ENCODE measurements around the gene NUBPL. TPM values are rescaled to one million over a fixed set of nuclear protein-coding genes. Genes with fewer than 3 reads are reported as not detected.

The NUBPL gene
- total and polyA plus RNA-seq, 5 donors from 2014 or later, result 4.2 to 9.9 (median 7.8) TPM

- no peak overlapping the region for H3K4me3 ChIP-seq (ENCODE audit: low read depth, low read length)
- H3K27ac ChIP-seq (ENCODE audit: insufficient read depth, low read length, poor library complexity, severe bottlenecking), result no peak overlapping the region
- Mint-ChIP-seq H3K4me1 (no peaks in the 10 kb centered on the region), H3K4me3 (no peak overlapping the region), H3K9me3 (peaks cover 0 to 1% (median 0%) of the 10 kb centered on the region in 7 donors), H3K27ac (no peak overlapping the region), H3K36me3 (no peaks in the 10 kb centered on the region), H3K27me3 (peaks cover 37% of the 10 kb centered on the region)
- no peak for DNase-seq
- H3K27me3 ChIP-seq (ENCODE audit: control insufficient read depth, insufficient read depth, low read length), result peaks cover 3% of the 10 kb centered on the region
- no peaks in the 10 kb centered on the region for H3K9me3 ChIP-seq (ENCODE audit: control insufficient read depth in 2 of 2, low read length in 2 of 2)
- ATAC-seq (ENCODE audit: low read depth in 2 of 2), result no peak
- no peaks in the 10 kb centered on the region for H3K4me1 ChIP-seq (ENCODE audit: control insufficient read depth, insufficient read depth, low read length, poor library complexity, severe bottlenecking)
- H3K36me3 ChIP-seq (ENCODE audit: control insufficient read depth, insufficient read depth, low read length), result no peaks in the 10 kb centered on the region
These were observed 17.0 kb upstream of the NUBPL start for GRCh38 chr14:31543969-31544799.

DNA sequence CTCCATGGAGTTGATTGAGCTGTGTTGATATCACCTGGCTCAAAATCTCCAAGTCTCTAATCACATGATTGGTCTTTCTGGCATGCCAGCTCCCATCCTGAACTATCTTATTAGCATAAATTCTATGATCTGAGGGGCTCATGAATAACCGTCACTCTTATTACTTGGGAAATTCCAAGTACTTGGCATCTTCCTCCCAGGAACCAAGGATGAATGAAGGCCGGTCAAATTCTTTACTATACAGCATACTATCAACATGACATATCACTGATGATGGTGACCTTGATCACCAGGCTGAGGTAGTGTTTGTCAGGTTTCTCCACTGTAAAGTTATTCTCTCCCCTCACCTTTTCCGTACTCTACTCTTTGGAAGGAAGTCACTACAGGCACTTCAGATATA lies 16.4 kb upstream of the NUBPL start:
- peaks cover 41% of the 10 kb centered on the region for H3K27me3 Mint-ChIP-seq

DNA sequence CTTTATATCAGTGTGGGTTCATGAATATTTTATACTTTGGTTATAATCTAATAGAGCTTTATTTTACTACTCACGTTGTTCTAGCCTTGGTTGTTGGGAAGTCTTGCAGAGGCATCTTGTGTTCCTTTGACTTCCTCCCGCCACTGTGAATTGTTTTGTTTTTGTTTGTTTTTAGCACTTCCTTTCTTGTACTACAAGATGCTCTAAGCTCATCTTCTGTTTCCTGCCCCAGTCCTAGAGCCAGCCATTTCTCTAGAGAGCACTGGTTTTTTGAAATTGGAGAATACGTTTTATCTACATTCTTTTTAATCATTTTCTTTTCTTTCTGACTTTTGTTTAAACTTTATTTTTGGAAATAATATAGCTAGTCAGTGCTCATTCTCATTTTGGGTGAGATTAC lies 15.9 kb upstream of the NUBPL start:
- Histone ChIP-seq H3K4me1 (ENCODE audit: control insufficient read depth, insufficient read depth, low read length, poor library complexity, severe bottlenecking) (no peaks in the 10 kb centered on the region), H3K36me3 (ENCODE audit: control insufficient read depth, insufficient read depth, low read length) (no peaks in the 10 kb centered on the region), H3K27ac (ENCODE audit: insufficient read depth, low read length, poor library complexity, severe bottlenecking) (no peak overlapping the region), H3K27me3 (ENCODE audit: control insufficient read depth, insufficient read depth, low read length) (peaks cover 3% of the 10 kb centered on the region), H3K4me3 (ENCODE audit: low read depth, low read length) (no peak overlapping the region), H3K9me3 (ENCODE audit: control insufficient read depth in 2 of 2, low read length in 2 of 2) (no peaks in the 10 kb centered on the region)
- peaks cover 46% of the 10 kb centered on the region for H3K27me3 Mint-ChIP-seq
- no peak overlapping the region for H3K4me3 Mint-ChIP-seq
- DNase-seq (no peak), ATAC-seq (ENCODE audit: low read depth in 2 of 2) (no peak)
- no peaks in the 10 kb centered on the region for H3K4me1 Mint-ChIP-seq
- H3K36me3 Mint-ChIP-seq, result no peaks in the 10 kb centered on the region
- no peak overlapping the region for H3K27ac Mint-ChIP-seq
- peaks cover 0 to 1% (median 0%) of the 10 kb centered on the region in 7 donors for H3K9me3 Mint-ChIP-seq

More for the DNA sequence above, 16.4 kb upstream of the NUBPL start:
- Histone ChIP-seq H3K4me3 (ENCODE audit: low read depth, low read length) (no peak overlapping the region), H3K9me3 (ENCODE audit: control insufficient read depth in 2 of 2, low read length in 2 of 2) (no peaks in the 10 kb centered on the region), H3K27me3 (ENCODE audit: control insufficient read depth, insufficient read depth, low read length) (peaks cover 3% of the 10 kb centered on the region), H3K4me1 (ENCODE audit: control insufficient read depth, insufficient read depth, low read length, poor library complexity, severe bottlenecking) (no peaks in the 10 kb centered on the region), H3K27ac (ENCODE audit: insufficient read depth, low read length, poor library complexity, severe bottlenecking) (no peak overlapping the region), H3K36me3 (ENCODE audit: control insufficient read depth, insufficient read depth, low read length) (no peaks in the 10 kb centered on the region)
- Mint-ChIP-seq H3K4me1 (no peaks in the 10 kb centered on the region), H3K9me3 (peaks cover 0 to 1% (median 0%) of the 10 kb centered on the region in 7 donors), H3K36me3 (no peaks in the 10 kb centered on the region), H3K4me3 (no peak overlapping the region), H3K27ac (no peak overlapping the region)
- no peak for ATAC-seq (ENCODE audit: low read depth in 2 of 2)
- DNase-seq, result no peak

DNA sequence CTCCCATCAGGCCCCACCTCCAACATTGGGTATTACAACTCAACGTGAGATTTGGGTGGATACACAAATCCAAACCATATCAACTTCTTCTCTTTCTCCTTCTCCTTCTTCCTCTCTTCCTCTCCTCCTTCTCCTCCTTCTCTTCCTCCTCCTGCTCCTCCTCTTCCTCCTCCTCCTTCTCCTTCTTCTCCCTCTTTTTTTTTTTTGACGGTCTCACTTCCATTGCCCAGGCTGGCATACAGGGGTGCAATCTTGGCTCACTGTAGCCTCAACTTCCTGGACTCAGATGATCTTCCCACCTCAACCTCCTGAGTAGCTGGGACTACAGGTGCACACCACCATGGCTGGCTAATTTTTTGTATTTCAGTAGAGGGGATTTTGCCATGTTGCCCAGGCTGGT lies 11.4 kb upstream of the NUBPL start:
- Mint-ChIP-seq H3K27me3 (peaks cover 55% of the 10 kb centered on the region), H3K9me3 (peaks cover 0 to 2% (median 0%) of the 10 kb centered on the region in 7 donors), H3K4me1 (no peaks in the 10 kb centered on the region), H3K36me3 (no peaks in the 10 kb centered on the region), H3K4me3 (no peak overlapping the region), H3K27ac (no peak overlapping the region)
- no peaks in the 10 kb centered on the region for H3K9me3 ChIP-seq (ENCODE audit: control insufficient read depth in 2 of 2, low read length in 2 of 2)
- no peaks in the 10 kb centered on the region for H3K36me3 ChIP-seq (ENCODE audit: control insufficient read depth, insufficient read depth, low read length)
- H3K27ac ChIP-seq (ENCODE audit: insufficient read depth, low read length, poor library complexity, severe bottlenecking), result no peak overlapping the region
- ATAC-seq (ENCODE audit: low read depth in 2 of 2) (no peak), DNase-seq (no peak)
- no peak overlapping the region for H3K4me3 ChIP-seq (ENCODE audit: low read depth, low read length)
- H3K27me3 ChIP-seq (ENCODE audit: control insufficient read depth, insufficient read depth, low read length), result peaks cover 8% of the 10 kb centered on the region
- H3K4me1 ChIP-seq (ENCODE audit: control insufficient read depth, insufficient read depth, low read length, poor library complexity, severe bottlenecking), result no peaks in the 10 kb centered on the region

DNA sequence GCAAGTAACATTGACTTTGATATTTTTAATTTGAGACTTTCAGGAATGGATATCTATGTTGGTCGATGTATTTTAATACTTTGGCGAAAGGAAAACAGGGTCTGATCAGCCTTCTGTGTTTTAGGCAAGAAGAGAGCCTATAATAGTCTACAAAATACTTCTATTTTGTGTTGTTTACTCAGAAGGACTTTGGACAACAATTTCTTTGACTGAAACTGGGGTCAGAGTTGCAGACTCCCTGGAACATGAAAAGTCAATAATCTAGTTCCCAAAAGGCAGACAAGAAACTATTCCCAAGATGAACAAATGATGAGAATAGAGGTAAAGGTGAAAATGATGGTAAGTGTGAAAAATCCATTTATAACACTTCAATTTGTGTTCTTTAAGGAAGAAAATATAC lies 10.6 kb upstream of the NUBPL start:
- ATAC-seq (ENCODE audit: low read depth in 2 of 2), result no peak
- peaks cover 57% of the 10 kb centered on the region for H3K27me3 Mint-ChIP-seq

GRCh38 chr14:31556191-31556590 lies 5.0 kb upstream of the NUBPL start:
- peaks cover 20% of the 10 kb centered on the region for H3K27me3 ChIP-seq (ENCODE audit: control insufficient read depth, insufficient read depth, low read length)
- no peak overlapping the region for H3K27ac ChIP-seq (ENCODE audit: insufficient read depth, low read length, poor library complexity, severe bottlenecking)
- H3K27ac Mint-ChIP-seq, result no peak overlapping the region
- H3K36me3 Mint-ChIP-seq, result no peaks in the 10 kb centered on the region
- peaks cover 0 to 4% (median 0%) of the 10 kb centered on the region in 7 donors for H3K9me3 Mint-ChIP-seq
- ATAC-seq (ENCODE audit: low read depth in 2 of 2), result no peak
- H3K27me3 Mint-ChIP-seq, result peaks cover 52% of the 10 kb centered on the region
- H3K36me3 ChIP-seq (ENCODE audit: control insufficient read depth, insufficient read depth, low read length), result no peaks in the 10 kb centered on the region
- H3K9me3 ChIP-seq (ENCODE audit: control insufficient read depth in 2 of 2, low read length in 2 of 2), result no peaks in the 10 kb centered on the region
- H3K4me1 Mint-ChIP-seq, result peaks cover 7 to 11% (median 8%) of the 10 kb centered on the region in 4 donors
- peaks cover 7% of the 10 kb centered on the region for H3K4me1 ChIP-seq (ENCODE audit: control insufficient read depth, insufficient read depth, low read length, poor library complexity, severe bottlenecking)
- no peak overlapping the region for H3K4me3 ChIP-seq (ENCODE audit: low read depth, low read length)
- no peak for DNase-seq
- H3K4me3 Mint-ChIP-seq, result no peak overlapping the region

More for the DNA sequence above, 10.6 kb upstream of the NUBPL start:
- no peaks in the 10 kb centered on the region for H3K9me3 ChIP-seq (ENCODE audit: control insufficient read depth in 2 of 2, low read length in 2 of 2)
- Mint-ChIP-seq H3K36me3 (no peaks in the 10 kb centered on the region), H3K4me1 (no peaks in the 10 kb centered on the region), H3K4me3 (no peak overlapping the region), H3K9me3 (peaks cover 0 to 2% (median 0%) of the 10 kb centered on the region in 7 donors), H3K27ac (no peak overlapping the region)
- H3K27ac ChIP-seq (ENCODE audit: insufficient read depth, low read length, poor library complexity, severe bottlenecking), result no peak overlapping the region
- H3K27me3 ChIP-seq (ENCODE audit: control insufficient read depth, insufficient read depth, low read length), result peaks cover 8% of the 10 kb centered on the region
- no peaks in the 10 kb centered on the region for H3K36me3 ChIP-seq (ENCODE audit: control insufficient read depth, insufficient read depth, low read length)
- DNase-seq, result no peak
- H3K4me3 ChIP-seq (ENCODE audit: low read depth, low read length), result no peak overlapping the region
- H3K4me1 ChIP-seq (ENCODE audit: control insufficient read depth, insufficient read depth, low read length, poor library complexity, severe bottlenecking), result no peaks in the 10 kb centered on the region

GRCh38 chr14:31559939-31560338 lies 1.3 kb upstream of the NUBPL start:
- H3K27ac ChIP-seq (ENCODE audit: insufficient read depth, low read length, poor library complexity, severe bottlenecking), result no peak overlapping the region
- no peaks in the 10 kb centered on the region for H3K9me3 ChIP-seq (ENCODE audit: control insufficient read depth in 2 of 2, low read length in 2 of 2)
- H3K4me3 ChIP-seq (ENCODE audit: low read depth, low read length), result no peak overlapping the region
- Mint-ChIP-seq H3K4me3 (no peak overlapping the region), H3K27ac (peak overlapping the region in 2 of 3 donors; percentile 80 to 98), H3K9me3 (peaks cover 0 to 3% (median 0%) of the 10 kb centered on the region in 7 donors), H3K36me3 (no peaks in the 10 kb centered on the region), H3K27me3 (peaks cover 34% of the 10 kb centered on the region), H3K4me1 (peaks cover 17 to 37% (median 24%) of the 10 kb centered on the region in 4 donors)
- no peak for DNase-seq
- H3K36me3 ChIP-seq (ENCODE audit: control insufficient read depth, insufficient read depth, low read length), result no peaks in the 10 kb centered on the region
- H3K27me3 ChIP-seq (ENCODE audit: control insufficient read depth, insufficient read depth, low read length), result peaks cover 11% of the 10 kb centered on the region
- no peak for ATAC-seq (ENCODE audit: low read depth in 2 of 2)
- peaks cover 15% of the 10 kb centered on the region for H3K4me1 ChIP-seq (ENCODE audit: control insufficient read depth, insufficient read depth, low read length, poor library complexity, severe bottlenecking)

- peaks cover 0 to 3% (median 0%) of the 10 kb centered on the region in 7 donors for H3K9me3 Mint-ChIP-seq
- H3K4me3 ChIP-seq (ENCODE audit: low read depth, low read length), result peak overlapping the region; percentile 92
These were observed 447 bp upstream of the NUBPL start for GRCh38 chr14:31560759-31561154.

More at GRCh38 chr14:31560759-31561154, 447 bp upstream of the NUBPL start:
- no peaks in the 10 kb centered on the region for H3K36me3 Mint-ChIP-seq
- Histone ChIP-seq H3K9me3 (ENCODE audit: control insufficient read depth in 2 of 2, low read length in 2 of 2) (no peaks in the 10 kb centered on the region), H3K4me1 (ENCODE audit: control insufficient read depth, insufficient read depth, low read length, poor library complexity, severe bottlenecking) (peaks cover 15% of the 10 kb centered on the region), H3K27ac (ENCODE audit: insufficient read depth, low read length, poor library complexity, severe bottlenecking) (peak overlapping the region; percentile 79), H3K27me3 (ENCODE audit: control insufficient read depth, insufficient read depth, low read length) (peaks cover 11% of the 10 kb centered on the region), H3K36me3 (ENCODE audit: control insufficient read depth, insufficient read depth, low read length) (no peaks in the 10 kb centered on the region)
- H3K4me1 Mint-ChIP-seq, result peaks cover 19 to 39% (median 27%) of the 10 kb centered on the region in 4 donors
- no peak for DNase-seq
- peak overlapping the region; percentile 22 to 98 (median 97) for H3K27ac Mint-ChIP-seq
- H3K4me3 Mint-ChIP-seq, result peak overlapping the region; percentile 95 to 99 (median 97)
- ATAC-seq (ENCODE audit: low read depth in 2 of 2), result no peak
- H3K27me3 Mint-ChIP-seq, result peaks cover 26% of the 10 kb centered on the region
